MCF 10A (cell line): ENCODE measurements around the gene UBE2D4. TPM values are rescaled to one million over a fixed set of nuclear protein-coding genes. Genes with fewer than 3 reads are reported as not detected.
A peak's percentile ranks its signal among the peaks of the same experiment; 100 is the strongest.
"Not testable (repeated sequence)": the region's sequence is repeated elsewhere in the genome, so short reads cannot be mapped to it uniquely, and the experiment has no call there.

Source experiments
- BruUV-seq: library from RNA; stranded (reverse); fragments of 400-500 nt; replicated peaks from 2 replicates; lab custom pipeline; 2021; lab: Mats Ljungman, UMichigan
- CTCF ChIA-PET: fragments of 300-600 bp; sonication (Branson Sonifier 250); formaldehyde crosslinking; extraction: SDS; loops from one replicate; lab custom pipeline; 2021; ENCODE audit warnings: antibody characterized with exemption, inconsistent platforms; lab: Yijun Ruan, JAX
- POLR2A ChIA-PET: fragments of 300-600, 350-650 bp; sonication (Branson Sonifier 250); formaldehyde crosslinking; extraction: SDS; loops from one replicate; lab custom pipeline; 2020; ENCODE audit warnings: antibody characterized with exemption, inconsistent platforms; lab: Yijun Ruan, JAX
- DNase-seq: peaks from one replicate; pipeline ENCODE4 v3.0.0-alpha.2; 2018; ENCODE audit not compliant: unreplicated experiment
- H3K27ac Mint-ChIP-seq: one replicate; pipeline ENCODE4 v1.8.0; 2022; ENCODE audit warnings: mild to moderate bottlenecking, low read depth, mixed read lengths; ENCODE audit not compliant: unreplicated experiment
- H3K27me3 Mint-ChIP-seq: one replicate; pipeline ENCODE4 v1.8.0; 2022; ENCODE audit warnings: mixed read lengths; ENCODE audit not compliant: insufficient read depth, unreplicated experiment
- H3K36me3 Mint-ChIP-seq: one replicate; pipeline ENCODE4 v1.8.0; 2022; ENCODE audit warnings: mild to moderate bottlenecking, moderate library complexity, mixed read lengths; ENCODE audit not compliant: insufficient read depth, unreplicated experiment
- H3K4me1 Mint-ChIP-seq: one replicate; pipeline ENCODE4 v1.8.0; 2022; ENCODE audit warnings: mixed read lengths; ENCODE audit not compliant: insufficient read depth, unreplicated experiment
- H3K4me3 Mint-ChIP-seq: one replicate; pipeline ENCODE4 v1.8.0; 2022; ENCODE audit warnings: mild to moderate bottlenecking, moderate library complexity, mixed read lengths; ENCODE audit not compliant: unreplicated experiment
- H3K9me3 Mint-ChIP-seq: one replicate; pipeline ENCODE4 v1.8.0; 2022; ENCODE audit warnings: mixed read lengths; ENCODE audit not compliant: unreplicated experiment
- intact Hi-C: fragments of 100-400 bp; cut with micrococcal nuclease; formaldehyde crosslinking; loops from 2 replicates; pipeline ENCODE4 v1.14.1; 2022
- total RNA-seq: library from RNA; stranded (reverse); gene quantifications from 2 replicates; pipeline ENCODE4 v1.2.3, GENCODE V29; 2022
- TF ChIP-seq, protein P1 (sequence below): fragments of 200-600 bp; IDR thresholded peaks from one replicate; pipeline ENCODE4 v1.8.0; 2022; ENCODE audit warnings: antibody characterized with exemption, mild to moderate bottlenecking; ENCODE audit not compliant: unreplicated experiment

UBE2D4 gene
- total RNA-seq, 1 experiment from 2014 or later: 13.7 TPM

DNA sequence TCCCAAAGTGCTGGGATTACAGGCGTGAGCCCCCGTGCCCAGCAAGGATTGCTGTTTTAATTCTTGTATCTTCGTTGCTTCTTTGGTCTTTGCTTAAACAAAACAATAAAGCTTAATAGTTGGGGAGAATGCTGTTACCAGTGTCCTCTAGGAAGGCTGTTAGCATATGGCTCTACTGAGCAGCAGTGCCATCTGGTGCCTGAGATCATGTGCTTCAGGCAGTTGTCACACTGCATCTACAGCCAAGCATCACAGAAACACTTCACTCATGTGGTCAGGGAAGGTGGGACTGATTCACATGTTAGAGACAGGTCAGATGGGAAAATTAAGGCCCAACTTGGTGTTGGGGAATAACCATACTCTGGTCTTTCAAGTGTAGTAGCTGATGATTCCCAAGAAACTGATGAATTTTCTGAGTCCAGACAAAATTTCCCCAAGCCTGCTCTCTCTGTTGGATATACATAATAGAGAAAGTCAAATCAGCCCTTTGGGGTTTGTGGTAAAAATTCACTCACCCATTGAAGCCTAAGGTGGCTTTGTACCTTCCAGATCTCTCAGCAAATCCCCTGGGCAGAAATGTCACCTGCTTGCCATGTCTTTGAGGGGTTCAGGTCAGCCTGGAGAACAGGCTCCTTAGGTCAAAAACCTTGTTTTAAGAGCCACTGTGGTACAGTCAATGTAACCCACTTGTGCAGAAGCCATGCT, 28.4 kb downstream of the UBE2D4 start:
- Mint-ChIP-seq H3K27ac (no peak overlapping the region), H3K36me3 (peaks cover 21% of the 10 kb centered on the region), H3K9me3 (no peaks in the 10 kb centered on the region), H3K4me1 (no peaks in the 10 kb centered on the region), H3K4me3 (no peak overlapping the region), H3K27me3 (no peaks in the 10 kb centered on the region)
- DNase-seq: peak; percentile 62
- intact Hi-C loops: loop anchor here (1.0 kb wide), 1 partner anchor 115 kb away; no protein-coding TSS in a partner anchor
- TF ChIP-seq, protein P1, sequence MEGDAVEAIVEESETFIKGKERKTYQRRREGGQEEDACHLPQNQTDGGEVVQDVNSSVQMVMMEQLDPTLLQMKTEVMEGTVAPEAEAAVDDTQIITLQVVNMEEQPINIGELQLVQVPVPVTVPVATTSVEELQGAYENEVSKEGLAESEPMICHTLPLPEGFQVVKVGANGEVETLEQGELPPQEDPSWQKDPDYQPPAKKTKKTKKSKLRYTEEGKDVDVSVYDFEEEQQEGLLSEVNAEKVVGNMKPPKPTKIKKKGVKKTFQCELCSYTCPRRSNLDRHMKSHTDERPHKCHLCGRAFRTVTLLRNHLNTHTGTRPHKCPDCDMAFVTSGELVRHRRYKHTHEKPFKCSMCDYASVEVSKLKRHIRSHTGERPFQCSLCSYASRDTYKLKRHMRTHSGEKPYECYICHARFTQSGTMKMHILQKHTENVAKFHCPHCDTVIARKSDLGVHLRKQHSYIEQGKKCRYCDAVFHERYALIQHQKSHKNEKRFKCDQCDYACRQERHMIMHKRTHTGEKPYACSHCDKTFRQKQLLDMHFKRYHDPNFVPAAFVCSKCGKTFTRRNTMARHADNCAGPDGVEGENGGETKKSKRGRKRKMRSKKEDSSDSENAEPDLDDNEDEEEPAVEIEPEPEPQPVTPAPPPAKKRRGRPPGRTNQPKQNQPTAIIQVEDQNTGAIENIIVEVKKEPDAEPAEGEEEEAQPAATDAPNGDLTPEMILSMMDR: peak; percentile 54
- no TSS peak for BruUV-seq
- ChIA-PET CTCF (interaction anchor here (0.6 to 2.5 kb wide), 8 partner anchors 11 to 129 kb away, joined by 3 to 14 read pairs (median 4); no protein-coding TSS in a partner anchor), POLR2A (interaction anchor here (0.5 to 0.8 kb wide), 3 partner anchors 13 to 101 kb away, joined by 3 to 5 read pairs (median 4); no protein-coding TSS in a partner anchor)

DNA sequence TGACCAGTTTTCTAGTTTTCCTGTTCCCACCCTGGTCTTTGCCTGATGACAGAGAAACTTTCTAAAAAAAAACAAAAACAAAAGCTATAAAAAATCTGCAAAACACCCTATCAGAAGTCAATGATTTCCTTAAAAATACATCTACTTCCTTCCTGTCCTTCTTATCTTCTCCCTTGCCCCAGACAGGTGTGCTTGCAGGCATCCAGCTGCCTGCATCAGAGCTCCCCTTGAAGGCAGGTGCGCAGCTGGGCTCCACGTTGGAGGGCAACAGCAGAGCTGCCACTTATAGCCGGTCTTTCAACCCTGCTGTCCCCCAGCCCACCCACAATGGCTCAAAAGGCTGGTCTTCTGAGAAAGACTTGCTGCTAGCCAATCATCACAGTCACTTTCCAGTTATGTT, 29.8 kb downstream of the UBE2D4 start:
- Mint-ChIP-seq H3K27me3 (no peaks in the 10 kb centered on the region), H3K36me3 (peaks cover 21% of the 10 kb centered on the region), H3K4me3 (no peak overlapping the region), H3K4me1 (no peaks in the 10 kb centered on the region), H3K9me3 (no peaks in the 10 kb centered on the region), H3K27ac (no peak overlapping the region)
- TF ChIP-seq, protein P1: no peak
- DNase-seq: no peak
- no TSS peak for BruUV-seq
- ChIA-PET CTCF (interaction anchor here (2.3 to 2.5 kb wide), 2 partner anchors 12 to 78 kb away, joined by 7 to 14 read pairs; no protein-coding TSS in a partner anchor), POLR2A (no interaction called here)
- intact Hi-C loops: no loop called here

DNA sequence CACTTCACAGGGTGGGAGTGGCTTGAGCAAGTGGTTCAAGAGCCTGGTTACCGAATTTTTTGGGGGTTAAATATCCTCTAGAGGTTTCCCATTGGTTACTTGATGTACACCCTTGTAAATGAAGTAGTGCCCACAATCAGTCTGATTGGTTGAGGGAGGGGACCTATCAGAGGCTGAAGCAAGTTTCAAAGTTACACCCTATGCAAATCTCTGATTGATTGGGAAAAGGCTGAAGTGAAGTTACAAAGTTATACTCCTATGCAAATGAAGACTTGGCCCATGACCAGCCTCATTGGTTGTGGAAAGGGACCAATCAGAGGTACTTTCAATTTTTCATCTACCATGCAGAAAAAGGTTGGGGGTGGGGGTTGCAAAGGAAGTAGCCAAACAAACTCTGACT, 34.7 kb downstream of the UBE2D4 start:
- H3K27ac Mint-ChIP-seq: no peak overlapping the region
- H3K4me1 Mint-ChIP-seq: no peaks in the 10 kb centered on the region
- no peaks in the 10 kb centered on the region for H3K27me3 Mint-ChIP-seq
- DNase-seq: no peak
- no peaks in the 10 kb centered on the region for H3K9me3 Mint-ChIP-seq
- no TSS peak for BruUV-seq
- TF ChIP-seq, protein P1: no peak
- POLR2A ChIA-PET: no interaction called here
- intact Hi-C loops: no loop called here
- CTCF ChIA-PET: no interaction called here
- H3K4me3 Mint-ChIP-seq: no peak overlapping the region
- no peaks in the 10 kb centered on the region for H3K36me3 Mint-ChIP-seq

DNA sequence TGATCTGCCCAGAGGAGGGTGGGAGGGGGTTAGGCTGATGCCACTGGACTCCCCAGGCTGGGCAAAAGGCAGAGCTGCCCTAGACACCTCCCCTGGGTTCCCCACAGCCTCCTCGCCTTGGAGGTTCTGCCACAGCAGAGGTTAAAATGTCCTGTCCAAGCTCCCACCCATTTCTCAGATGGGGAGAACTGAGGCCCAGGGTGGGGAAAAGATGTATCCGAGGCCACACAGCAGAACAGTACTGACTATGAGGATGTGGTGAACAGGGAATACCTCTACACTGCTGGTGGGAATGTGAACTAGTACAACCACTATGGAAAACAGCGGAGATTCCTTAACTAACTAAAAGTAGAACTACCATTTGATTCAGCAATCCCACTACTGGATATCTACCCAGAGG, 40.2 kb downstream of the UBE2D4 start:
- H3K27ac Mint-ChIP-seq, H3K4me1 Mint-ChIP-seq, intact Hi-C loops, CTCF ChIA-PET, DNase-seq, H3K36me3 Mint-ChIP-seq, H3K9me3 Mint-ChIP-seq, H3K27me3 Mint-ChIP-seq, H3K4me3 Mint-ChIP-seq, BruUV-seq, POLR2A ChIA-PET: not testable (repeated sequence)

DNA sequence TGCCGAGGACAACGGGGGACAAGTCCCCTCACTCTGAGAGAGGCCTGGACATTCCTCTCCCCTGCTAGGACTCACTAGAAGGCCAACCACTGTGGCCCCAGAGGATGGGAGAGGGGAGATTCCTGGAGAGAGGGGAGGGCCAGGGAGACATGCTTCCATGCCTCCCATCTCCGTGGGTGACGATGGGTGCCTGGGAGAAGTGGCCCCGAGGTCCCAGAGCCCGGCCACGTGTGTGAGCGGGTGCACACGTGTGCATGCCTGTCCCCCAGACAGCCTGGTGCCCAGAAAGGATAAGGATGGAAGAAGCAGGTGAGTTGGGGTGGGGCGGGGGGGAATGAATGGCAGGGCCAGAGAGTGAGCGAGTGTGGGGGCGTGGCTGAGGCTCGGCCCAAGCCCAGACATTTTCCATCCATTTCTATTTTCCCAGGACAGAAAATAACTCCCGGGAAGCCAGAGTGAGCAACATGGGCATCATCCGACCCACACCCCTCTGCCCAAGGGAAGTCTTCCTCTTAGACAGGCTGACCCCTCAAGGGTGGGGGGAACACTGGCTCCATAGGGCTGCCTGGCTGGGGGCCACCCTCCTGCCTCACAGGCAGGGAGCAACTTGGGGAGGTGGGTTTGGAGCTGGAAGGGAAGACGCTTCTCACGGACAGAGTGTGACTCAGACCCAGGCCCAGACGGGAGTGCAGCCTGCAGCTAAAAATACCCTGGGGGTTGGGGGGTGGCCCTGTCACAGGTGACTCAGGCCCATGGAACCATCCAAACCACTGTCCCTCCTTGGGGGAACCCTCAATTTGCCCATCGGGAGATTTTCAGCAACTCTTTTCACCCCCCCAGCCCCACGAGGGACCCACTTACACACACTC, 42.2 kb downstream of the UBE2D4 start:
- H3K9me3 Mint-ChIP-seq, DNase-seq, intact Hi-C loops, CTCF ChIA-PET, H3K27me3 Mint-ChIP-seq, H3K36me3 Mint-ChIP-seq, H3K4me3 Mint-ChIP-seq, BruUV-seq, POLR2A ChIA-PET, H3K4me1 Mint-ChIP-seq, H3K27ac Mint-ChIP-seq: not testable (repeated sequence)

DNA sequence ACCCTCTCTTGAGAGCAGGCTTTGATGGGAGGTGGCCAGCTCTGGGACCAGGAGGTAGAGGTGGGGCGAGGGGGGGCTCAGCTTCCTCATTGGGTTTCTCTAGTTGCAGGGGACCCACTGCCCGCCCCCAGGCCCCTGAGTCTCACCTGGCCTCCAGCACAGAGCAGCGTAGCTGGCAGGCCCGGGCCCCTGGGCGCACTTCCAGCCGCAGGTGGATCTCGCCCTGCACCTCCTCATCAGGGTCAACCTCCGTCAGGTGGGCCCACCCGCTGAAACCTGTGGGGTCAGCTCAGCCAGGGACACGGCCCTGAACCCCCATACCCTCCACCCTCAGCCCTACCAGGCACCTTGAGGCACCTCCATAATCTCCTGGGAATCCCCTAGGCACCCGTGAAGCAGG, 43.4 kb downstream of the UBE2D4 start:
- H3K4me3 Mint-ChIP-seq, H3K36me3 Mint-ChIP-seq, POLR2A ChIA-PET, DNase-seq, BruUV-seq, H3K27ac Mint-ChIP-seq, H3K9me3 Mint-ChIP-seq, intact Hi-C loops, CTCF ChIA-PET, H3K27me3 Mint-ChIP-seq, H3K4me1 Mint-ChIP-seq: not testable (repeated sequence)
